Spleen (tissue), 11 donors: Measurements from ENCODE around the gene FOXK1. TPM values are rescaled to one million over a fixed set of nuclear protein-coding genes. Genes with fewer than 3 reads are reported as not detected.

Experiments used
- DNase-seq: peaks from one replicate; pipeline ENCODE4 v3.0.0-alpha.2; 2020
- H3K27ac ChIP-seq, 8 donors: fragments of 200-600 bp; sonication (generic) in 7 of 8; 1 replicate in 4 of 8; 2 replicates in 4 of 8; pipeline versions ENCODE4 v1.5.0 to v1.8.0; 2016 to 2021; ENCODE audit warnings: inconsistent platforms in 4 of 8, mild to moderate bottlenecking in 4 of 8, moderate library complexity in 1 of 8
- H3K27me3 ChIP-seq, 7 donors: fragments of 200-600 bp; sonication (generic) in 6 of 7; replicated peaks in 1 of 7; 1 replicate in 4 of 7; 2 replicates in 3 of 7; pipeline versions ENCODE4 v1.5.0 to v1.8.0; 2016 to 2021; ENCODE audit warnings: inconsistent platforms in 3 of 7, mild to moderate bottlenecking in 1 of 7
- H3K36me3 ChIP-seq, 6 donors: fragments of 200-600 bp; sonication (generic) in 5 of 6; 1 replicate in 4 of 6; 2 replicates in 2 of 6; pipeline versions ENCODE4 v1.5.0 to v1.8.0; 2016 to 2021; ENCODE audit warnings: inconsistent platforms in 2 of 6
- H3K4me1 ChIP-seq, 6 donors: fragments of 200-600 bp; sonication (generic) in 5 of 6; 1 replicate in 3 of 6; 2 replicates in 3 of 6; pipeline versions ENCODE4 v1.5.0 to v1.8.0; 2016 to 2021; ENCODE audit warnings: inconsistent platforms in 3 of 6
- H3K4me3 ChIP-seq, 8 donors: fragments of 200-600 bp; sonication (generic) in 7 of 8; 1 replicate in 4 of 8; 2 replicates in 4 of 8; pipeline versions ENCODE4 v1.5.0 to v1.8.0; 2016 to 2021; ENCODE audit warnings: inconsistent platforms in 4 of 8, mild to moderate bottlenecking in 4 of 8, moderate library complexity in 2 of 8
- H3K9me3 ChIP-seq, 8 donors: fragments of 200-600 bp; sonication (generic) in 7 of 8; 1 replicate in 4 of 8; 2 replicates in 4 of 8; pipeline versions ENCODE4 v1.5.0 to v1.8.0; 2016 to 2021; ENCODE audit warnings: inconsistent platforms in 4 of 8
- POLR2A ChIP-seq, 3 donors: fragments of 450-650 bp; IDR thresholded peaks; one replicate each; pipeline ENCODE4 v1.5.1; 2017; ENCODE audit warnings: antibody characterized with exemption in 3 of 3, mild to moderate bottlenecking in 1 of 3
- POLR2AphosphoS5 ChIP-seq, 3 donors: sonication (generic); formaldehyde crosslinking; IDR thresholded peaks; one replicate each; pipeline ENCODE4 v1.5.1; 2017; ENCODE audit warnings: antibody characterized with exemption in 3 of 3
- WGBS, 5 donors: extraction: QIAGEN DNeasy Blood & Tissue Kit in 3 of 5; methylation state at CpG; one replicate each; pipeline versions ENCODE4 v1.1.5 to v1.1.7; 2013 to 2018; 5-methylcytosine and 5-hydroxymethylcytosine counted together
- intact Hi-C: fragments of 100-400 bp; cut with DNase I; formaldehyde crosslinking; loops from one replicate; pipeline ENCODE4 v1.15.0; 2023; ENCODE audit warnings: low total_unique reads
- microRNA-seq, 3 donors: library from miRNA; unstranded; fragments of <30 nt; microRNA quantifications; one replicate each; pipeline versions ENCODE4 to v1.1.0, GENCODE V29; 2019 to 2020
- polyA plus RNA-seq, 3 donors: library from polyadenylated mRNA; stranded (reverse); fragments of 200-250 nt; gene quantifications; one replicate each; pipeline ENCODE4 v1.2.1, GENCODE V29; 2013
- small RNA-seq, 4 donors: library from RNA; depleted of rRNA; stranded (forward); fragments of <200 nt; gene quantifications; one replicate each; pipeline ENCODE3, GENCODE V24; 2016
- total RNA-seq, 7 donors: library from RNA; depleted of rRNA in 3 of 7; stranded (reverse); fragments of >200 nt in 3 of 7; fragmentation: NEBNext Ultra II Directional in 4 of 7; extraction: Animal tissue kit (Norgen Biotek cat#: 25700) in 4 of 7; gene quantifications; one replicate each; pipeline versions ENCODE4 v1.1.0 to v1.2.1, GENCODE V29; 2016 to 2021
- TF ChIP-seq, protein P1 (sequence below), 11 experiments: fragments of 200-600 bp in 7 of 11; fragments of 450-650 bp in 4 of 11; sonication (generic) in 4 of 11; IDR thresholded peaks in 8 of 11; conservative IDR thresholded peaks in 3 of 11; 1 replicate in 7 of 11; 2 replicates in 4 of 11; pipeline versions ENCODE4 v1.4.0 to v1.8.0; 2016 to 2021; ENCODE audit warnings: antibody characterized with exemption in 11 of 11, inconsistent platforms in 4 of 11, mild to moderate bottlenecking in 1 of 11
- donor health status: healthy with polysubstance abuse.
- donor health status: DM: no; HTN: no; CAD: no; lungs with moderate emphysema.
- donor health status: DM: no; HTN: no; CAD: no.
- donor health status: Bipolar disorder and iron deficiency.
- donor health status: healthy.
- donor health status: DM: no; HTN: no; CAD: no.
- donor health status: DM: yes; HTN: yes; CAD: no.

FOXK1 gene
- total and polyA plus RNA-seq, 10 donors = 2.6 to 46.0 (median 34.8) TPM

DNA sequence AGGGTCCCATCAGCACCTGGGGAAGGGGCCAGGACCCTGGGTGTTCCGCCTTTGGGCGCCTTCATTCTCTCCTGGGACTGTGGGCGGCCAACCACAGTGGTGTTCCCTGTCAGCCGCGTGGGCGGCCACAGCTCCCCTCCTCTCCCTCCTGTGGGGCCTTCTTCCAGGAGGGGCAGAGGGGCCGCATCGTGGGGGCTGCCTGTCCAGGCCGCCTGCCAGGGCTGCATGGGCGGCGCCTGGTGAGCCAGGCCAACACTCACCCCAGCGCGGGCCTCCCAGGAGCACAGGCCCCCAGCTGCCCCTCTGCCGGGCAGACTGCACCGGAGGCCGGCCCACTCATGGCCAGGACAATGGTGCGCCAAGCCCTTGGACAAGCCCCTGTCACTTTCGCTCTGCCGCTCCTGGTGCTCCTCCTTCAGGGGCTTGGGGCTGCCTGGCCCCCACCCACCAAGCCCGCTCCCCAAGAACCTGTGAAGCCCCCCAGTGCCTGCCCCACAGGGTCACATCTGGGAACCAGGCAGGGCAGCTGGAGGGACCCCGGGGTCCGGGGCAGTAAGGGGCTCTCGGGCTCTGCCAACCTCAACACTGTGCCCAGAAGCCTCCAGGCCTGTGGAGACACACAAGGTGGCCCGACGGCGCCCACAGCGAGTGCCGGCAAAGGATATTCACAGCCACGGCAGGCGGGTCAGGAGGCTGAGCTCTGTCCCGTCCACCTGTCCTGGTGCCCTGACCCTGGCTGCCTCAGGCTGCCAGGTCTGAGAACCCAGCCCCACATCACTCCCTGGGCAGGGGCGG is 136.1 kb downstream of the FOXK1 start:
- intact Hi-C loops = no loop called here
- DNase-seq = peak; percentile 66
- no peaks in the 10 kb centered on the region for H3K36me3 ChIP-seq
- H3K27me3 ChIP-seq = peaks cover 0 to 84% (median 14%) of the 10 kb centered on the region in 7 donors
- no peak overlapping the region for H3K4me3 ChIP-seq
- TF ChIP-seq POLR2A (IDR thresholded peaks at IDR 0.05) (no peak), POLR2AphosphoS5 (IDR thresholded peaks at IDR 0.05) (no peak)
- TF ChIP-seq, protein P1, sequence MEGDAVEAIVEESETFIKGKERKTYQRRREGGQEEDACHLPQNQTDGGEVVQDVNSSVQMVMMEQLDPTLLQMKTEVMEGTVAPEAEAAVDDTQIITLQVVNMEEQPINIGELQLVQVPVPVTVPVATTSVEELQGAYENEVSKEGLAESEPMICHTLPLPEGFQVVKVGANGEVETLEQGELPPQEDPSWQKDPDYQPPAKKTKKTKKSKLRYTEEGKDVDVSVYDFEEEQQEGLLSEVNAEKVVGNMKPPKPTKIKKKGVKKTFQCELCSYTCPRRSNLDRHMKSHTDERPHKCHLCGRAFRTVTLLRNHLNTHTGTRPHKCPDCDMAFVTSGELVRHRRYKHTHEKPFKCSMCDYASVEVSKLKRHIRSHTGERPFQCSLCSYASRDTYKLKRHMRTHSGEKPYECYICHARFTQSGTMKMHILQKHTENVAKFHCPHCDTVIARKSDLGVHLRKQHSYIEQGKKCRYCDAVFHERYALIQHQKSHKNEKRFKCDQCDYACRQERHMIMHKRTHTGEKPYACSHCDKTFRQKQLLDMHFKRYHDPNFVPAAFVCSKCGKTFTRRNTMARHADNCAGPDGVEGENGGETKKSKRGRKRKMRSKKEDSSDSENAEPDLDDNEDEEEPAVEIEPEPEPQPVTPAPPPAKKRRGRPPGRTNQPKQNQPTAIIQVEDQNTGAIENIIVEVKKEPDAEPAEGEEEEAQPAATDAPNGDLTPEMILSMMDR (IDR thresholded peaks at IDR 0.05 in 8 of 11, conservative IDR thresholded peaks at IDR 0.05 in 3 of 11) = no peak
- H3K27ac ChIP-seq = no peak overlapping the region
- H3K9me3 ChIP-seq = no peaks in the 10 kb centered on the region
- H3K4me1 ChIP-seq = peaks cover 0 to 13% (median 0%) of the 10 kb centered on the region in 6 donors
- WGBS, 5 donors = 82 to 95% (median 90%) methylated on average over 8 to 32 of the region's 32 CpGs

DNA sequence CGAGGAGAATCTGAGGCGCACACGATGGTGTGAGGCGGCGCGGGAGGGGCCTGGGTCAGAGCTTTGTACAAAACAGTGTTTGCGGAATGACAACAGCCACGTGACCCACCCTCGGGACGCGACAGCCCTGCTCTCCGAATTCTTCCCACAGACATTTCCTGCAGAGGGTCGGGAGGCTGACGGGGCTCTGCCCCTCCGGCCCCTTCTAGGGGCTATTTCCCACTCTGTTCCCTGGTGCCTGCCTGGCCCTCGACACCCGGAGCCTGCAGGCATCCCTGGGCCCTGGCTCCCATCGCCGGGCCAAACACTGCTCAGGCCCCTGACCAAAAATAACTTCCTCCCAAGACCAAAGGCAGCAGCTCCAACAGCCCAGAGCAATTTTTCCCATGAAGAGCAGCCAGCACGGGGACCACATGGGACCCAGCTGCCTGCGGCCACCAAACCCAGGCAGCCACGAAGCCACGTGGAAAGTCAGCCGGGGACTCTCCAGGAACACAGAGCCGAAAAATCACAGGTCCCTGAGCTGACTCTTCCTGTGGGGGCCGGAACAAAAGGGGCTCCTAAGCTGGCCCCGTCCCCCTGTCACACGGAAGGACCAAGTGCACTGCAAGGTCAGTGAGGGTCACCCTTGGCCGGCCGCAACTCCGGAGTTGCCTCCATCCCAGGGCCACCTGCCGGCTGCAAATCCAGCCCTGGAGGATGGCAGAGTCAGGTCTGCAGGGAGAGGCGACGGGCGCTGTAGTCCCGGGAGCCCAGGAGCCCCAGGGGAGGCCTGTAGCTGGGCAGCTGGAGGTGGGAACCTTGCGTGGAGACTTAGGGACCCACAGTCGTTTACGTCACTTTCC is 137.7 kb downstream of the FOXK1 start:
- Histone ChIP-seq H3K27ac (no peak overlapping the region), H3K36me3 (no peaks in the 10 kb centered on the region), H3K4me1 (peaks cover 0 to 13% (median 0%) of the 10 kb centered on the region in 6 donors), H3K9me3 (no peaks in the 10 kb centered on the region), H3K27me3 (peaks cover 0 to 82% (median 14%) of the 10 kb centered on the region in 7 donors), H3K4me3 (no peak overlapping the region)
- intact Hi-C loops = no loop called here
- TF ChIP-seq, protein P1 (IDR thresholded peaks at IDR 0.05 in 8 of 11, conservative IDR thresholded peaks at IDR 0.05 in 3 of 11) = no peak
- TF ChIP-seq POLR2A (IDR thresholded peaks at IDR 0.05) = no peak
- TF ChIP-seq POLR2AphosphoS5 (IDR thresholded peaks at IDR 0.05) = no peak
- DNase-seq = peak; percentile 68
- 61 to 83% (median 71%) methylated on average over 23 to 39 of the region's 39 CpGs for WGBS, 5 donors

DNA sequence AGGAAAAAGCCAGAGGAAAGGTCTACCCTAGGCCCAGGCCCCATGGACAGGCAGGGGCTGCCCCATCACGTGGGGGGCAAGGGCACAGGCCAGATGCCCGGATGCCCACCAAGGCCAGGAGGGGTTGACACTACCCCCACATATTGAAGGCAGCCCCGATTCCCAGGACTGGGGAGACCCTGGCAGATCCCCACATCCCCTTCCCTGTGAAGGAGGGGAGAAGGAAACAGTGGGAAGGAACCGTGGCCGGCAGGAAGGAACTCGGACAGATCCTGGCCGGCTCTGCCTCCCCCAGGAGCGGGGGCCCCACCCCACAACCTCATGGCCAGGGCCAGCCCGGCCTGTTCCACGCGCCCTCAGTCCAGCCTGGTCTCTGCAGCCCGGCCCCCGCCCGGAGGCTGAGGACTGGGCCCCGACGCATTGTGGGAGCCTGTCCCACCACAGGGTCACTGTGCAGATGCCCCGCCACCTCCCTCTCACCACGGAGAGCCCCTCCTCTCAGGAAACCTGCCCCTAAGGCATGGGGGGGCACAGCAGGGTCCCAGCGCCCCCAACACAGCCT is 138.4 kb downstream of the FOXK1 start:
- no peak for TF ChIP-seq POLR2A (IDR thresholded peaks at IDR 0.05)
- TF ChIP-seq, protein P1 (IDR thresholded peaks at IDR 0.05 in 8 of 11, conservative IDR thresholded peaks at IDR 0.05 in 3 of 11) = no peak
- TF ChIP-seq POLR2AphosphoS5 (IDR thresholded peaks at IDR 0.05) = no peak
- WGBS, 5 donors = 55 to 83% (median 75%) methylated on average over 11 to 19 of the region's 19 CpGs
- intact Hi-C loops = no loop called here
- peaks cover 0 to 81% (median 9%) of the 10 kb centered on the region in 7 donors for H3K27me3 ChIP-seq
- H3K4me1 ChIP-seq = peaks cover 0 to 13% (median 0%) of the 10 kb centered on the region in 6 donors
- no peaks in the 10 kb centered on the region for H3K36me3 ChIP-seq
- no peak overlapping the region for H3K27ac ChIP-seq
- no peak overlapping the region for H3K4me3 ChIP-seq
- DNase-seq = peak; percentile 42
- no peaks in the 10 kb centered on the region for H3K9me3 ChIP-seq

Small RNAs within 50 kb of the gene (microRNA-seq; reads per million reads assigned to microRNA genes)
- gene MIR4656 = 0 reads per million in 3 donors

Small RNAs within 50 kb of the gene (small RNA-seq; reads per million reads assigned to genes)
- gene MIR4656 = 0 reads per million in 4 donors
- 0 reads per million in 4 donors for gene RF00019

Other genes with a start within 250 kb of the FOXK1 start
- 10 to 100 TPM; 39.3 to 72.7 (median 62.8) TPM for gene AP5Z1, start 93.3 kb downstream of the FOXK1 start, total RNA-seq
- gene AP5Z1, start 93.3 kb downstream of the FOXK1 start, polyA plus RNA-seq = 100 to 1,000 TPM in 2 of 3 donors, 10 to 100 TPM in 1; 62.9 to 156 (median 139) TPM
- under 1 TPM in 3 of 7 donors, not detected in 4; 0.15 to 0.34 (median 0.26) TPM for gene PAPOLB, start 179.7 kb downstream of the FOXK1 start, total RNA-seq
- gene PAPOLB, start 179.7 kb downstream of the FOXK1 start, polyA plus RNA-seq = not detected
- gene RADIL, start 201.4 kb downstream of the FOXK1 start, total RNA-seq = 1 to 10 TPM in 6 of 7 donors, under 1 TPM in 1; 0.74 to 2.8 (median 1.7) TPM
- under 1 TPM; 0.24 to 0.93 (median 0.63) TPM for gene RADIL, start 201.4 kb downstream of the FOXK1 start, polyA plus RNA-seq